KOPT-K1 (cell line): ENCODE measurements around the gene HEPN1.

Experiments
- H3K27ac ChIP-seq: fragments of 200-600 bp; sonication (generic); 2 replicates; pipeline ENCODE4 v1.5.1; 2016; ENCODE audit warnings: antibody characterized with exemption, mild to moderate bottlenecking, low read depth, low read length; ENCODE audit not compliant: poor library complexity, severe bottlenecking
- H3K36me3 ChIP-seq: fragments of 200-600 bp; sonication (generic); 2 replicates; pipeline ENCODE4 v1.5.1; 2017; ENCODE audit warnings: antibody characterized with exemption, mild to moderate bottlenecking, low read length, moderate library complexity; ENCODE audit not compliant: insufficient read depth
- H3K9me3 ChIP-seq: fragments of 200-600 bp; sonication (generic); 2 replicates; pipeline ENCODE4 v1.5.1; 2017; ENCODE audit warnings: antibody characterized with exemption, low read length, mild to moderate bottlenecking; ENCODE audit not compliant: insufficient read depth, poor library complexity, severe bottlenecking

Gene HEPN1

DNA sequence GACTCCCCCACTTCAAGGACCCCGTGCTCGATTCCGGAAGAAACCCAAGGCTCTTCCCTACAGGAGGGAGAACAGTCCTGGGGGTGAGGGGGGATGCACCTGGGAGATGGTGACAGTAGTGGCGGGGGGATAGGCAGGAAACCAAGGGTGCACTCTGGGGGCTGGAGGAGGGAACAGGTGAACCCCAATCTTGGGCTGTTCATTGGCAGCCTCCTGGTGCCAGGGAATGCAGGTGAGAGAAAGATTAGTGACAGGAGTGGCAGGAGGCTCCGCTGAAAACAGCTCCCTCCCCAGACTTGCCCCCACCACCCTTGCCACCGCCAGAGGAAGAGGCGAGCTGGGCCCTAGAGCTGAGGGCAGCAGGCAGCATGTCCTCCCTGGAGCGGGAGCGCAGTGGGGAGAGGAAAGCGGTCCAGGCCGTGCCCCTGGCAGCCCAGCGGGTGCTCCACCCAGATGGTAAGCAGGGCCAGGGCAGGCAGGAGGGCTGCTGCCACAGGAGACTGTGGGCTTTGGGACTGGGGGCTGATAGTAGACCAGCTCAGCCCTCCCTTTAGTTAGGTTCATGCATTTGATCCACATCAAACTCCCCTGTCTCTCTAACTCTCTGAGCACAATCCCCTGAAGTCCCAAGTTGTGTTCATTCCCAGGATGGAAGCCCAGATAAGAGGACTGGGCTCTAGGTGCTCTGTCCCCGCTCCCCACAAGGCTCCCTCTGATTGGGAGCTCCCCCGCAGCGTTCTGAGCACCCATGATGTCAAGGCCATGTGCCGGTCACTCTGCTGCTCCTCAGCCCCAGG is 39.4 kb upstream of the HEPN1 start:
- Histone ChIP-seq H3K36me3 (no peaks in the 10 kb centered on the region), H3K27ac (no peak overlapping the region), H3K9me3 (no peaks in the 10 kb centered on the region)

DNA sequence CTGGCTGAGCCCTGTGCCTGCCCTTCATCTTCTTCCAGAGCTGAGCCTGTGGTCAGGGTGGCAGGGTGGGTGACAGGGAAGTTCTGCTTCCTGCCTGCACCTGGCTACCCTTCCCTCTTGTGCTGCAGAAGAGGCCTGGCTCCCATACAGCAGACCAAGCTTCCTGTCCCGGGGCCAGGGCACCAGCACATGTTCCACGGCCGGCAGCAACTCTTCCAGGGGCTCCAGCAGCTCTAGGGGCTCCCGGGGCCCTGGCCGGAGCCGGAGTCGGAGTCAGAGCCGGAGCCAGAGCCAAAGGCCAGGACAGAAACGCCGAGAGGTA is 38.8 kb upstream of the HEPN1 start:
- H3K36me3 ChIP-seq: no peaks in the 10 kb centered on the region
- no peaks in the 10 kb centered on the region for H3K9me3 ChIP-seq
- no peak overlapping the region for H3K27ac ChIP-seq

- Histone ChIP-seq H3K36me3 (no peaks in the 10 kb centered on the region), H3K9me3 (no peaks in the 10 kb centered on the region), H3K27ac (no peak overlapping the region)
Measured at GRCh38 chr11:124880958-124881357, 38.1 kb upstream of the HEPN1 start.

- Histone ChIP-seq H3K27ac (no peak overlapping the region), H3K36me3 (no peaks in the 10 kb centered on the region), H3K9me3 (no peaks in the 10 kb centered on the region)
Measured at GRCh38 chr11:124882339-124883071, 36.5 kb upstream of the HEPN1 start.

- no peaks in the 10 kb centered on the region for H3K9me3 ChIP-seq
- H3K27ac ChIP-seq: no peak overlapping the region
- H3K36me3 ChIP-seq: no peaks in the 10 kb centered on the region
Measured at GRCh38 chr11:124884340-124884739, 34.7 kb upstream of the HEPN1 start.

GRCh38 chr11:124884869-124885479 is 34.1 kb upstream of the HEPN1 start:
- H3K36me3 ChIP-seq: no peaks in the 10 kb centered on the region
- H3K27ac ChIP-seq: no peak overlapping the region
- H3K9me3 ChIP-seq: no peaks in the 10 kb centered on the region

- Histone ChIP-seq H3K27ac (no peak overlapping the region), H3K36me3 (no peaks in the 10 kb centered on the region), H3K9me3 (no peaks in the 10 kb centered on the region)
Measured at GRCh38 chr11:124886476-124886875, 32.6 kb upstream of the HEPN1 start.

DNA sequence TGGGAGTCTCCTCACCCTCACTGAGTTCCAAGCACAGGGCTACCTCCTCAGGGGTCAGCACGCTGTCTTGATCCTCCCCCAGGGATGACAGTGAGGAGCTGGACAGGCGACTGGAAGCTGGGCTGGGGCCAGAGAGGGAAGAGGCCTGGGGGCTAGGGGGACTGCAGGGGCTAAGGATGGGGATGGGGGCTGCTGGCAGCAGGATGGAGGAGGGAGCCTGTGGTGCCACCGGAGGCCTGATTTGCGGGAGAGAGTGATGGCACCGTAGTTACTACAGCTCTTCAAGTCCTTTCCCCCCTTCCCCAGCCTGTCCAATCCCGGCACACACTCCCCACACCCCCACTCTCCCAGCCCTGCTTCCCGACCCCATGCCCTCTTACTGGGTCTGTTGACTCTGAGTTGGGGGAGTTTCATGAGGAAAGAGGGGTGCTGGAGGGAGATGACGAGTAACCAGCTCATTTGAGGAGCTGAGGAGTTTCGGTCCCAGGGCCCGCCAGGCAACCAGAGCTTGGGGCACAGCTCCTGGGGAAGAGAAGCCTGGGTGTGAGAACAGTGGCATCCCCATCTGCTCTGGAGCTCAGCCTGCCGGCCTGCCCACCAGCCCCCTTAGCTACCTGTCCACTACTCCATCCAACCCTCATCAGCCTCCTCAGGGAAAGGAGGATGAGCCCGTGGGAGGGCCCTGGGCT is 31.9 kb upstream of the HEPN1 start:
- no peaks in the 10 kb centered on the region for H3K9me3 ChIP-seq
- no peaks in the 10 kb centered on the region for H3K36me3 ChIP-seq
- no peak overlapping the region for H3K27ac ChIP-seq

- no peaks in the 10 kb centered on the region for H3K36me3 ChIP-seq
- no peaks in the 10 kb centered on the region for H3K9me3 ChIP-seq
- no peak overlapping the region for H3K27ac ChIP-seq
Measured at GRCh38 chr11:124887667-124888013, 31.4 kb upstream of the HEPN1 start.

DNA sequence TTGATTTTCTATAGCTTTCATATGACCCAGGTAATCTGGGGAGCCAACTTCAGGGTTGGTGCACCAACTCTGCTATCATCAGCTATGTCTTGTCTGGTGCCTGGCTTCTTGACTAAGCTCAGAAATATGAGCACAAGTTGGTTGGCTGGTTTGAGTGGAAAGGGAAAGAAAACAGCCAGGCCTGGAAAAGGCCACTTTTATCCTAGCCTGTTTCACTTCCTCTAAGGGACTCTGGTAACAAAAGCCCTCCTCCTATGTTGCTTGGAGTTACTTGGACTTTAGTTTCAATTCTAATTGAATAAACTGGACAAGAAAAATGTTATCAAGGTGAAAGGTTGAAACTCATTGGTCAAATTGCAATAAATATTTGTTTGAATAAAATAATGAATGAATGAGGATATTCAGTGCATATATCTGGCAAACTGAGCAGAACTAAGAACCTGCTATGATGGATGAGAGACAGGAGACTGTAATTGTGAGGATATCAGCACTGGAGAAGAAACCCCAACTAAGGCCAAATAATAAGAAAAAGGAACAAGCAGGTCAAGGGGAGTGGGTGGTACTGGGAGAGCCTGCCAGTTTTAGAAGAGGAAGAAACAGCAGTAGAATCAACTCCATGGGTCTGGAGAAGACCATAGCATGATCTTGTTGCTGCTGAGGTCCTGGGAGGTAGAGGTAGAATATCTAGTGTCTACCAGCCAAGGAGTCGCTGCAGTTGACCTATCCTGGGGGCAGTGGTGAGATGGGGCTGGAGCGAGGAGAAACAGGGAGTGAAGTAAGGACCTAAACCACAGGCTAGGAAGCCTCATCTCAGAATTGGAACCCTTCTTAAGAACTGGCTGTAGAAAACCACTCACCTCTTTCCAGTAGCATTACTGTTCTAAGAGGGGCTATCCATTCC is 29.6 kb upstream of the HEPN1 start:
- Histone ChIP-seq H3K36me3 (no peaks in the 10 kb centered on the region), H3K27ac (no peak overlapping the region), H3K9me3 (no peaks in the 10 kb centered on the region)

DNA sequence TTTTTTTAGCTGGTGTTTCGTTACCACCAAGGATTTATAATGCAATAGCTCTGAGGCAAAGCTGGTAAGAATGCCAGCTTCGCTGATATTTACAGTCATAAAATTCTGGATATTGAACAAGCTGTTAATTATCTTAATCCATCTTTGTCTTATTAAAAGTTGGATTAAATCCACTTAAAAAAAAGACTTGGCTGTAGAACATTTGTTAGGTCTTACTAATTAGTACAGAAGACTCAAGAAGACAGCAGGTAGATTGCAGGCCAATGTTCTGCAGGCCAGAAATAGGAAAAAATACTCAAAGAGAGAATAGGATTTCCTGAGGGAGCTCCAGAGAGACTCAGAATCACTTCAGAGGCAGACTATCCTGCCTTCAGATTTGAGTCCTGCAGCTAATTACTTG is 28.9 kb upstream of the HEPN1 start:
- Histone ChIP-seq H3K9me3 (no peaks in the 10 kb centered on the region), H3K27ac (no peak overlapping the region), H3K36me3 (no peaks in the 10 kb centered on the region)

GRCh38 chr11:124890683-124891372 is 28.2 kb upstream of the HEPN1 start:
- Histone ChIP-seq H3K36me3 (no peaks in the 10 kb centered on the region), H3K9me3 (no peaks in the 10 kb centered on the region), H3K27ac (no peak overlapping the region)

DNA sequence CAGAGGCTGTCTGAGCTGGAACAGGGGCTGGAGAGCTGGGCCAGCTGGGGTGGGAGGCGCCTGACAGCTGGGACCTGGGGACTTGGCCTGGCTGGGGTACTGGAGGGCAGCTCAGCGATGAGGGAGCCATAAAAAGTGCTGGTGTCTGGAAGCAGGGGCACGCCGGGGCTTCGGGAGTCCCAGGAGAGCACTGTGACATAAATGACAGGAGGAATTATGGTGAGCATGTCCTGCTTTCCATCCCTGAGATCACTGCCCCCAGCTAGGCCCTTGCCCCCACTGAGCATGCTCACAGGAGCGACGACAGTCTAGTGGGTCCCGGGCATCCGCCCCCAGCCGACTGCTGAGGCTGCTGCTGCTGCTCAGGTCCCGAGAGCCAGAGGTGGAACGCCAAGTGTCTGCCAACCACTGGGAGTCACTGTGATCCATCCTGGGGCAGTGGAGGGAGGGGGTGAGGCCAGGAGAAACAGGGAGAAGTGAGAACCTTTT is 27.6 kb upstream of the HEPN1 start:
- Histone ChIP-seq H3K9me3 (no peaks in the 10 kb centered on the region), H3K36me3 (no peaks in the 10 kb centered on the region), H3K27ac (no peak overlapping the region)

GRCh38 chr11:124892146-124892545 is 26.9 kb upstream of the HEPN1 start:
- Histone ChIP-seq H3K9me3 (no peaks in the 10 kb centered on the region), H3K27ac (no peak overlapping the region), H3K36me3 (no peaks in the 10 kb centered on the region)
